MCF 10A (cell line): Measurements from ENCODE around the gene BANP. TPM values are rescaled to one million over a fixed set of nuclear protein-coding genes. Genes with fewer than 3 reads are reported as not detected.

Source experiments
- BruUV-seq: library from RNA; stranded (reverse); fragments of 400-500 nt; replicated peaks from 2 replicates; lab custom pipeline; 2021; lab: Mats Ljungman, UMichigan
- CTCF ChIA-PET: fragments of 300-600 bp; sonication (Branson Sonifier 250); formaldehyde crosslinking; extraction: SDS; loops from one replicate; lab custom pipeline; 2021; ENCODE audit warnings: antibody characterized with exemption, inconsistent platforms; lab: Yijun Ruan, JAX
- POLR2A ChIA-PET: fragments of 300-600, 350-650 bp; sonication (Branson Sonifier 250); formaldehyde crosslinking; extraction: SDS; loops from one replicate; lab custom pipeline; 2020; ENCODE audit warnings: antibody characterized with exemption, inconsistent platforms; lab: Yijun Ruan, JAX
- DNase-seq: peaks from one replicate; pipeline ENCODE4 v3.0.0-alpha.2; 2018; ENCODE audit not compliant: unreplicated experiment
- H3K27ac Mint-ChIP-seq: one replicate; pipeline ENCODE4 v1.8.0; 2022; ENCODE audit warnings: mild to moderate bottlenecking, low read depth, mixed read lengths; ENCODE audit not compliant: unreplicated experiment
- H3K27me3 Mint-ChIP-seq: one replicate; pipeline ENCODE4 v1.8.0; 2022; ENCODE audit warnings: mixed read lengths; ENCODE audit not compliant: insufficient read depth, unreplicated experiment
- H3K36me3 Mint-ChIP-seq: one replicate; pipeline ENCODE4 v1.8.0; 2022; ENCODE audit warnings: mild to moderate bottlenecking, moderate library complexity, mixed read lengths; ENCODE audit not compliant: insufficient read depth, unreplicated experiment
- H3K4me1 Mint-ChIP-seq: one replicate; pipeline ENCODE4 v1.8.0; 2022; ENCODE audit warnings: mixed read lengths; ENCODE audit not compliant: insufficient read depth, unreplicated experiment
- H3K4me3 Mint-ChIP-seq: one replicate; pipeline ENCODE4 v1.8.0; 2022; ENCODE audit warnings: mild to moderate bottlenecking, moderate library complexity, mixed read lengths; ENCODE audit not compliant: unreplicated experiment
- H3K9me3 Mint-ChIP-seq: one replicate; pipeline ENCODE4 v1.8.0; 2022; ENCODE audit warnings: mixed read lengths; ENCODE audit not compliant: unreplicated experiment
- CTCF ChIP-seq: fragments of 200-600 bp; IDR thresholded peaks from one replicate; pipeline ENCODE4 v1.8.0; 2022; ENCODE audit warnings: antibody characterized with exemption, mild to moderate bottlenecking; ENCODE audit not compliant: unreplicated experiment
- intact Hi-C: fragments of 100-400 bp; cut with micrococcal nuclease; formaldehyde crosslinking; loops from 2 replicates; pipeline ENCODE4 v1.14.1; 2022
- total RNA-seq: library from RNA; stranded (reverse); gene quantifications from 2 replicates; pipeline ENCODE4 v1.2.3, GENCODE V29; 2022

Gene BANP
- total RNA-seq, 1 experiment from 2014 or later = 38.2 TPM

GRCh38 chr16:87926246-87927194 lies 24.7 kb upstream of the BANP start:
- DNase-seq = no peak
- no peak overlapping the region for H3K27ac Mint-ChIP-seq
- no TSS peak for BruUV-seq
- H3K9me3 Mint-ChIP-seq = no peaks in the 10 kb centered on the region
- H3K4me3 Mint-ChIP-seq = no peak overlapping the region
- no peaks in the 10 kb centered on the region for H3K4me1 Mint-ChIP-seq
- peaks cover 6% of the 10 kb centered on the region for H3K36me3 Mint-ChIP-seq
- POLR2A ChIA-PET = no interaction called here
- H3K27me3 Mint-ChIP-seq = peaks cover 31% of the 10 kb centered on the region
- intact Hi-C loops = no loop called here
- no peak for TF ChIP-seq CTCF
- CTCF ChIA-PET = interaction anchor here (0.6 to 1.0 kb wide), 3 partner anchors 30 to 146 kb away, joined by 3 to 4 read pairs (median 4); no protein-coding TSS in a partner anchor

GRCh38 chr16:87927195-87927562 lies 24.1 kb upstream of the BANP start:
- peaks cover 31% of the 10 kb centered on the region for H3K27me3 Mint-ChIP-seq
- no peak for TF ChIP-seq CTCF
- BruUV-seq = no TSS peak
- ChIA-PET CTCF (interaction anchor here (0.6 kb wide), 1 partner anchor 34 kb away, joined by 3 read pairs; no protein-coding TSS in a partner anchor), POLR2A (no interaction called here)
- H3K36me3 Mint-ChIP-seq = peaks cover 6% of the 10 kb centered on the region
- H3K27ac Mint-ChIP-seq = no peak overlapping the region
- DNase-seq = no peak
- intact Hi-C loops = no loop called here
- H3K9me3 Mint-ChIP-seq = no peaks in the 10 kb centered on the region
- no peaks in the 10 kb centered on the region for H3K4me1 Mint-ChIP-seq
- no peak overlapping the region for H3K4me3 Mint-ChIP-seq

- DNase-seq = no peak
- H3K4me3 Mint-ChIP-seq = no peak overlapping the region
- no TSS peak for BruUV-seq
- POLR2A ChIA-PET = no interaction called here
- no peaks in the 10 kb centered on the region for H3K9me3 Mint-ChIP-seq
- H3K27ac Mint-ChIP-seq = no peak overlapping the region
- CTCF ChIA-PET = interaction anchor here (0.5 kb wide), 1 partner anchor 68 kb away, joined by 3 read pairs; no protein-coding TSS in a partner anchor
- TF ChIP-seq CTCF = no peak
- H3K36me3 Mint-ChIP-seq = peaks cover 2% of the 10 kb centered on the region
- intact Hi-C loops = no loop called here
- H3K27me3 Mint-ChIP-seq = peaks cover 21% of the 10 kb centered on the region
- no peaks in the 10 kb centered on the region for H3K4me1 Mint-ChIP-seq
These were observed 21.2 kb upstream of the BANP start for GRCh38 chr16:87929986-87930385.

GRCh38 chr16:87930456-87930855 lies 20.8 kb upstream of the BANP start:
- Mint-ChIP-seq H3K9me3 (no peaks in the 10 kb centered on the region), H3K27ac (no peak overlapping the region), H3K4me3 (no peak overlapping the region), H3K27me3 (peaks cover 16% of the 10 kb centered on the region), H3K4me1 (no peaks in the 10 kb centered on the region), H3K36me3 (no peaks in the 10 kb centered on the region)
- TF ChIP-seq CTCF = no peak
- CTCF ChIA-PET = no interaction called here
- no peak for DNase-seq
- intact Hi-C loops = no loop called here
- BruUV-seq = no TSS peak
- POLR2A ChIA-PET = no interaction called here
